Tibial nerve (tissue), 4 donors: ENCODE measurements around the gene ALK. TPM values are rescaled to one million over a fixed set of nuclear protein-coding genes. Genes with fewer than 3 reads are reported as not detected.

Source experiments
- DNase-seq, 2 donors: peaks; one replicate each; pipeline ENCODE4 v3.0.0-alpha.2; 2019; ENCODE audit warnings: low spot score in 2 of 2
- H3K27ac ChIP-seq, 4 donors: fragments of 200-600 bp; sonication (generic) in 3 of 4; one replicate each; pipeline ENCODE4 v1.5.1; 2017 to 2019; ENCODE audit warnings: mild to moderate bottlenecking in 1 of 4
- H3K27me3 ChIP-seq, 2 donors: fragments of 200-600 bp; sonication (generic) in 1 of 2; one replicate each; pipeline versions ENCODE4 v1.5.1 to v1.6.0; 2017 to 2019
- H3K36me3 ChIP-seq, 3 donors: fragments of 200-600 bp; sonication (generic); one replicate each; pipeline ENCODE4 v1.5.1; 2018 to 2019
- H3K4me1 ChIP-seq, 4 donors: fragments of 200-600 bp; sonication (generic) in 3 of 4; one replicate each; pipeline ENCODE4 v1.5.1; 2017 to 2019
- H3K4me3 ChIP-seq, 4 donors: fragments of 200-600 bp; sonication (generic) in 3 of 4; one replicate each; pipeline ENCODE4 v1.5.1; 2017 to 2019; ENCODE audit warnings: mild to moderate bottlenecking in 1 of 4, moderate library complexity in 1 of 4
- H3K9me3 ChIP-seq, 4 donors: fragments of 200-600 bp; sonication (generic) in 3 of 4; one replicate each; pipeline ENCODE4 v1.5.1; 2017 to 2019
- EP300 ChIP-seq, 2 donors: sonication (generic); formaldehyde crosslinking; IDR thresholded peaks; one replicate each; pipeline ENCODE4 v1.6.1; 2017; ENCODE audit warnings: antibody characterized with exemption in 2 of 2, mild to moderate bottlenecking in 1 of 2
- POLR2A ChIP-seq, 2 donors: fragments of 450-650 bp; IDR thresholded peaks; one replicate each; pipeline ENCODE4 v1.6.1; 2017; ENCODE audit warnings: antibody characterized with exemption in 2 of 2, mild to moderate bottlenecking in 2 of 2, moderate library complexity in 2 of 2
- WGBS, 2 donors: methylation state at CpG; one replicate each; pipeline ENCODE4 v1.1.5; 2018; 5-methylcytosine and 5-hydroxymethylcytosine counted together
- total RNA-seq, 4 donors: library from RNA; depleted of rRNA; stranded (reverse); fragments of >200 nt; gene quantifications; one replicate each; pipeline ENCODE4 v1.1.0, GENCODE V29; 2016
- TF ChIP-seq, protein P1 (sequence below), 5 experiments: fragments of 200-600 bp in 3 of 5; fragments of 450-650 bp in 2 of 5; sonication (generic) in 3 of 5; IDR thresholded peaks; one replicate each; pipeline ENCODE4 v1.5.1; 2016 to 2019; ENCODE audit warnings: antibody characterized with exemption in 5 of 5, mild to moderate bottlenecking in 3 of 5, moderate library complexity in 2 of 5

ALK gene
- total RNA-seq, 4 donors from 2014 or later, result 0.39 to 4.8 (median 0.66) TPM

DNA sequence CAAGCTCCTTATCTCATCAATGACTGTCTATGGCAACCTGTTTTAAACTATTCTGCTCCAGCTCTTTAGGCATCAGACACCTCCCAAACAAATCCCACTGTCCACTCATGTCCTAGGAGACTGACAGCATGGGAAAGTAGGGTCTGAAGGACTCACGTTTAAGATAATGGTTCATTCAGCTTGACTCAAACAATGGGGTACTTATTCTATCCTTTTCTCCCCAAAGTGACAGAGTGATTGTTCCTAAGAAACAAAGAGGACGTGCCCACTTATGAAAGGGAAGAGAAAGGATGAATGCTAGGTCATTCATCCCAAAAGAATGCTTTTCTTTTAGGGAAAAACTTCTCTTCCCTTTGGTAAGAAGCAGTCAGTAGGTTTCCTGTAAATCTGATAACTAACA, 41.9 kb downstream of the ALK start:
- TF ChIP-seq EP300 (IDR thresholded peaks at IDR 0.05), result no peak
- no peak for DNase-seq
- WGBS, 2 donors, result 14 to 35% methylated on average over 2 of the region's 2 CpGs
- no peaks in the 10 kb centered on the region for H3K27me3 ChIP-seq
- peaks cover 0 to 12% (median 0%) of the 10 kb centered on the region in 4 donors for H3K4me1 ChIP-seq
- no peaks in the 10 kb centered on the region for H3K36me3 ChIP-seq
- no peak overlapping the region for H3K4me3 ChIP-seq
- no peak overlapping the region for H3K27ac ChIP-seq
- peaks cover 0 to 4% (median 0%) of the 10 kb centered on the region in 4 donors for H3K9me3 ChIP-seq

DNA sequence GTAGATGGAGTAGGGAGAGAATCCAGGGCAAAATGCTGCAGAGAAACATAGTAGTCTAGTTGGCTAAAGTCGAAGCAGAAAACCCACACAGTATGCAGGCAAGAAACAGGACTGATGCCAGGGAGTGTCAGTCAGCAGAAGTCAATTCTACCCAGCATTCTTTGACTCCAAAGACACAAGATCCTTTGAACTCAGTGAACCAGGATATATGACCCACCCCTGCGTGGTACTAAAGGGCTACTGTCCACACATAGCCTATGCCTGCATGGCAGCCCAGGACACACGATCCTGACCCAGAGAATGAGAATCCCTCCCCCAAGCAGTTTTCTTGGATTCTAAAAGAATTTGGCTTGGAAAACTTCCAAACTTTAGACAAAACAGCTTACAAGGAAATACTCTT, 42.5 kb downstream of the ALK start:
- Histone ChIP-seq H3K36me3 (no peaks in the 10 kb centered on the region), H3K27me3 (no peaks in the 10 kb centered on the region), H3K4me1 (peaks cover 0 to 12% (median 0%) of the 10 kb centered on the region in 4 donors), H3K9me3 (no peaks in the 10 kb centered on the region), H3K27ac (no peak overlapping the region), H3K4me3 (no peak overlapping the region)
- WGBS, 2 donors, result 28 to 41% methylated on average over 3 of the region's 3 CpGs
- no peak for TF ChIP-seq EP300 (IDR thresholded peaks at IDR 0.05)
- TF ChIP-seq, protein P1, sequence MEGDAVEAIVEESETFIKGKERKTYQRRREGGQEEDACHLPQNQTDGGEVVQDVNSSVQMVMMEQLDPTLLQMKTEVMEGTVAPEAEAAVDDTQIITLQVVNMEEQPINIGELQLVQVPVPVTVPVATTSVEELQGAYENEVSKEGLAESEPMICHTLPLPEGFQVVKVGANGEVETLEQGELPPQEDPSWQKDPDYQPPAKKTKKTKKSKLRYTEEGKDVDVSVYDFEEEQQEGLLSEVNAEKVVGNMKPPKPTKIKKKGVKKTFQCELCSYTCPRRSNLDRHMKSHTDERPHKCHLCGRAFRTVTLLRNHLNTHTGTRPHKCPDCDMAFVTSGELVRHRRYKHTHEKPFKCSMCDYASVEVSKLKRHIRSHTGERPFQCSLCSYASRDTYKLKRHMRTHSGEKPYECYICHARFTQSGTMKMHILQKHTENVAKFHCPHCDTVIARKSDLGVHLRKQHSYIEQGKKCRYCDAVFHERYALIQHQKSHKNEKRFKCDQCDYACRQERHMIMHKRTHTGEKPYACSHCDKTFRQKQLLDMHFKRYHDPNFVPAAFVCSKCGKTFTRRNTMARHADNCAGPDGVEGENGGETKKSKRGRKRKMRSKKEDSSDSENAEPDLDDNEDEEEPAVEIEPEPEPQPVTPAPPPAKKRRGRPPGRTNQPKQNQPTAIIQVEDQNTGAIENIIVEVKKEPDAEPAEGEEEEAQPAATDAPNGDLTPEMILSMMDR (IDR thresholded peaks at IDR 0.05), result no peak
- TF ChIP-seq POLR2A (IDR thresholded peaks at IDR 0.05), result no peak
- DNase-seq, result no peak

DNA sequence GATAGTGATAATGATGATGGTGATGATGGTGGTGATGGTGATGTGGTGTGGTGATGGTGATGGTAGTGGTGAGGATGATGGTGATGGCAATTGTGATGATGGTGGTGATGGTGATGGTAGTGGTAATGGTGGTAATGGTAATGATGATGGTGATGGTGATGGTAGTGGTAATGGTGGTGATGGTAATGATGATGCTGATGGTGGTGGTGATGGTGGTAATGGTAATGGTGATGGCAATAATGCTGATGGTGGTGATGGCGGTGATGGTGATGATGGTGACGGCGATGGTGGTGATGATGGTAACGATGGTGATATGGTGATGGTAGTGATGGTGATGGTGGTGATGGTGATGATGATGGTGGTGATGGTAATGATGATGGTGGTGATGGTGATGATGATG, 45.0 kb downstream of the ALK start:
- no peaks in the 10 kb centered on the region for H3K27me3 ChIP-seq
- DNase-seq, result no peak
- no peak for TF ChIP-seq POLR2A (IDR thresholded peaks at IDR 0.05)
- no peak for TF ChIP-seq EP300 (IDR thresholded peaks at IDR 0.05)
- TF ChIP-seq, protein P1 (IDR thresholded peaks at IDR 0.05), result no peak
- peaks cover 0 to 12% (median 0%) of the 10 kb centered on the region in 4 donors for H3K4me1 ChIP-seq
- H3K36me3 ChIP-seq, result no peaks in the 10 kb centered on the region
- no peak overlapping the region for H3K27ac ChIP-seq
- 96 to 98% methylated on average over 4 of the region's 4 CpGs for WGBS, 2 donors
- H3K9me3 ChIP-seq, result no peaks in the 10 kb centered on the region
- H3K4me3 ChIP-seq, result no peak overlapping the region

DNA sequence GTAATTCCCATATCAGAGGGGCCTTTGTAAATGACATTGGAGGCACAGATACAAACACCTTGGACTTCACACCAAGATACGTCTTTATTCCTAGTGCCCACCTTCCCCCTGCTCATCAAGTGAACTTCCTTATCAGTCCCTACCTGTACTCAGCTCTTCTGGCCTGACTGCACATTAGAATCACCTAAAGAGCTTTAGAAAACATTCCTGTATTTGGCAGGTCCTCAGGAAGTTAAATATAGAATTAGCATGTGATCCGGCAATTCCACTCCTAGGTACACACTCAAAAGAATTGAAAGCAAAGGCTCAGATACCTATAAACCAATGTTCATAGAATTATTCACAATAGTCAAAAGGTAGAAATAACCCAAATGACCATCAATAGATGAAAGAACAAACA, 46.6 kb downstream of the ALK start:
- H3K4me3 ChIP-seq, result no peak overlapping the region
- 93% methylated on average over 2 of the region's 2 CpGs for WGBS, 2 donors
- DNase-seq, result no peak
- H3K27ac ChIP-seq, result no peak overlapping the region
- no peaks in the 10 kb centered on the region for H3K27me3 ChIP-seq
- TF ChIP-seq, protein P1 (IDR thresholded peaks at IDR 0.05), result no peak
- no peaks in the 10 kb centered on the region for H3K9me3 ChIP-seq
- peaks cover 0 to 12% (median 0%) of the 10 kb centered on the region in 4 donors for H3K4me1 ChIP-seq
- H3K36me3 ChIP-seq, result no peaks in the 10 kb centered on the region

DNA sequence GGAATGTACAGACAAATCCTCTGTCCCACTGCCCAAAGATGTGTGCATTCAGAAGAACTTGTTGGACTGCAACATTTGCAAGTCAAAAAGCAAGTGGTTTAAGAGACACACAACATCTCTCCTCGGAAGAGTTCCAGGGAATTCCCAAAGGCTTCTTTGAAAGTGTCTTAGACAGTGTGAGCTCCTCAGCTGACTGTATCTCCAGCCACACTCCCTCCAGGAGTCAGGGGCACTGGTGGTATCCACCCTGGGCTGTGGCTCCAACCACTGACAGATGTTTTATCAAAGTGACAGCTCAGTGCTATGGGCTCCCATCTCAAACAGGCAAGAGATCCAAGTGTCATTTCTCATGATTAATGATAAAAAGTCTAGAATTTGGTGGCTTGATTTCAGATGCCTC, 48.5 kb downstream of the ALK start:
- Histone ChIP-seq H3K4me1 (no peaks in the 10 kb centered on the region), H3K27ac (no peak overlapping the region), H3K4me3 (no peak overlapping the region), H3K27me3 (no peaks in the 10 kb centered on the region), H3K9me3 (no peaks in the 10 kb centered on the region), H3K36me3 (no peaks in the 10 kb centered on the region)
- WGBS, 2 donors, result 72 to 82% methylated on average over 1 of the region's 1 CpG
- TF ChIP-seq, protein P1 (IDR thresholded peaks at IDR 0.05), result no peak
- TF ChIP-seq EP300 (IDR thresholded peaks at IDR 0.05) (no peak), POLR2A (IDR thresholded peaks at IDR 0.05) (no peak)
- no peak for DNase-seq

DNA sequence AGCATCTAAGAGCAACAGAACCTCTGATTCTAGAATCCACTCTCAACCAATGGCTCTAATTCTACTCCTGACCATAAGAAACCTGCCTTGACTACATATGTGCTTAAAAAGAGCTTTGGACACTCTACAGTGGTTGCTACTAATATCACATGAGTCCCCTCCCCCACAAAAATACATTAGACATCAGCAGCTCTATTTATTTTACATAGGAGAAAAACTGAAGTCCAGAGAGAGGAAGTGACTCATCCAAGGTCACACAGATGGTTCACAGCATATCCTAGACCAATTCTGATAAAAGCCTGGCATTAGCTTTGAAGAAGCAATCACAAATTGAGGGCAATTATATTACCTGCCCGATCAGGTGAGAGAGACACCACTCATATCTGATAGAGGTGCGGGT, 49.8 kb downstream of the ALK start:
- no peaks in the 10 kb centered on the region for H3K27me3 ChIP-seq
- no peaks in the 10 kb centered on the region for H3K4me1 ChIP-seq
- no peaks in the 10 kb centered on the region for H3K9me3 ChIP-seq
- DNase-seq, result no peak
- H3K4me3 ChIP-seq, result no peak overlapping the region
- no peak overlapping the region for H3K27ac ChIP-seq
- WGBS, 2 donors, result 90 to 91% methylated on average over 2 of the region's 2 CpGs
- TF ChIP-seq, protein P1 (IDR thresholded peaks at IDR 0.05), result no peak
- no peak for TF ChIP-seq POLR2A (IDR thresholded peaks at IDR 0.05)
- no peak for TF ChIP-seq EP300 (IDR thresholded peaks at IDR 0.05)
- H3K36me3 ChIP-seq, result no peaks in the 10 kb centered on the region
